ENCODE measurements around the gene FADS2.

Gene FADS2

DNA sequence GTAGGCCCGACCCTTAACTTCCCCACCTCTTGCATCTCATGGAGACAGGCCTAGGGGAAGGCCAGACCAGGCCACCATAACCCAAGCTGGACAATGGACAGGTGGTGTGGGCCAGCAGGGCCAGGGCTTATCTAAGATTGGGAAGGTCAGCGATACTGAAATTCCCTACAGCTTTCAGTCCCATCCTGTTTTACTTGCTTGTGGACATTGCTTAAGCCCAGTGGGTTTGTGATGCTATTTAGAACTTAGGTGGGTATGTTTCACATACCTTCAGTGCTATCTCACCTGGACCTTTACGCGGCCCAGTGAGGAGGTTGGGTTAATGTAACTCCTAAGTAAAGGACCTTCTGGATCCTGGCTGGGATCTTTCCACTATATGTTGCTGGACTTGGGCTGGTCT lies 1.7 kb downstream of the FADS2 start:
- no peak overlapping the region for H3K27ac Mint-ChIP-seq
- ATAC-seq: no peak
- peaks cover 18% of the 10 kb centered on the region for H3K36me3 Mint-ChIP-seq
- H3K4me1 Mint-ChIP-seq: peaks cover 60% of the 10 kb centered on the region
- H3K27me3 Mint-ChIP-seq: peaks cover 47% of the 10 kb centered on the region
- no peaks in the 10 kb centered on the region for H3K9me3 Mint-ChIP-seq
- no peak overlapping the region for H3K4me3 Mint-ChIP-seq

DNA sequence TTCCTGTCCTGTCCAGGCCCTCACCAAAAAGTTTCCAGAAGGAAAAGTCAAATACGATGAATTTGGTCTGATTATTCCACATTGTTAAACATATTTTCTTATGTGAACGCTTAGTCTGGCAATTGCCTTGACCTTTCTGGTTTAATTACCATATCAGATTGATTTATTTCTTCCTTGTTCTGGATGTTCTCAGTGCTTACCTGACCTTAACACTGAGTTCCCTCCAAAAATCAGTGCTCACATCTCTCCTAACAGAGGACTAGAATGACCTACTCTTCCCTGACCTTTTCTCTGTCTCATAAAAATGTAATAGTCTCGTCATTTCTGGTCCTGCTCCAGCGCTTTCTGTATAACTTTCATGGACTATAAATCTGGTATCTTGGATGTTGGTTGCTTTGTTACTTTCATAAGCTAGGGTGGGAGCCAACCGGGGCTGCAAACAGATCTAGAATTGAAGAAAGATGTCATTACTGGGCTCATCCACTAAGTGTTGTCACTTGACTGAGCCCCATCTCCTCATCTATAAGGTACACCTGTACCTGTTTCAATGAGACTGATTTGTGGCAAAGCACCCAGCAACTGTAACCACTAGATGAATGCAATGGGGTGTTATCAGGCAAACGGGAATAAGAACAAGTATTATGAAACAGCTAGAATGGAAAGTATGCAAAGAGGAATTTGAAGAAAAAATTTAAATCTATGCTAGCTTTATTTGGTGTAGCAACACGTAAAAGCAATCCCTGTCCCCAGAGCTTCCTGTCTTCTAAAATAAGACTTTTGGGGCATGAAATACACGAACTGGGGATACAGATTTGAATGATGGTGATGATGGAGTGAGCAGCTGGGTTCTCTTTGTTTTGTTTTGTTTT lies 2.4 kb downstream of the FADS2 start:
- H3K36me3 Mint-ChIP-seq: peaks cover 18% of the 10 kb centered on the region
- H3K4me3 Mint-ChIP-seq: peak overlapping the region; percentile 18
- no peak overlapping the region for H3K27ac Mint-ChIP-seq
- no peaks in the 10 kb centered on the region for H3K9me3 Mint-ChIP-seq
- ATAC-seq: no peak
- peaks cover 47% of the 10 kb centered on the region for H3K27me3 Mint-ChIP-seq
- H3K4me1 Mint-ChIP-seq: peaks cover 64% of the 10 kb centered on the region

DNA sequence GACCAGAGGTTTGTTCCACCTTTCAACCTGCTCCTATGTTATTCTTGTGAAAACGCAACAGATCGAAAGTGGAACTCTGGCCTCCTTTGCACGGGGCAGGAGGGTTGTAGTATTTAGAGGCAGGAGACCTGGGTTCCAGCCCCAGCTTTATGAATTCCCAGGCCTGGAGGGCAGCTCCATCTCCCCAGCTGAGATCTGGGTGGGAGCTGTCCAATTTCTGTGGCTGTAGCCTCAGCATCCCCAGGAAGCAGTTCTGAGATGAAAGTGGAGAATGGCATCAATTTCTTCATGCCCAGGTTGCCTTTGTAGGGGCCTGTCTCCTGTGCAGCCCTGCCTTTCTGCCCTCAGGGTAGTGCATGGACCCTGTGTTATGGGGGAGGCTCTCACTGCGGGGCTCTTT lies 4.1 kb downstream of the FADS2 start:
- ATAC-seq: no peak
- H3K9me3 Mint-ChIP-seq: no peaks in the 10 kb centered on the region
- no peak overlapping the region for H3K4me3 Mint-ChIP-seq
- peaks cover 18% of the 10 kb centered on the region for H3K36me3 Mint-ChIP-seq
- peaks cover 33% of the 10 kb centered on the region for H3K27me3 Mint-ChIP-seq
- H3K4me1 Mint-ChIP-seq: peaks cover 55% of the 10 kb centered on the region
- no peak overlapping the region for H3K27ac Mint-ChIP-seq

DNA sequence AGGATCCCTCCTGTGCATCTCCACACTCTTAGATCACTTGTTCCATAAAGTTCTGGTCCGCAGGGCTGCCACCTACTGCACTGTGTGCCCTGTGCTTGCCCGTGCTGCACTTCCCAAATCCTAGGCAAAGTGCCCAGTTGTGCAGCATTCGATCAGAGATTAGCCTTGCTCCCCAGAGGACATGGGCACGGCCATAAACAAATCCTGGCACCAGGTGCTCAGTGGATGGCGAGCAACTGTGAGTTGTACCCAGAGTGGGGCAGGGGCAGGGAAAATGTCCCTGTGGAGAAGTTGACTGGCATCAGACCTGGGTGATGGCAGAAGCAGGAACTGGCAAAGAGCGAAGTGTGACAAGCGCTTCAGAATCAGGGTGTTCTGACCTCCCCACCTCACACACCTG lies 4.7 kb downstream of the FADS2 start:
- ATAC-seq: no peak
- Mint-ChIP-seq H3K4me3 (no peak overlapping the region), H3K4me1 (peaks cover 53% of the 10 kb centered on the region), H3K27ac (peak overlapping the region; percentile 64), H3K36me3 (peaks cover 18% of the 10 kb centered on the region), H3K9me3 (no peaks in the 10 kb centered on the region), H3K27me3 (peaks cover 30% of the 10 kb centered on the region)

DNA sequence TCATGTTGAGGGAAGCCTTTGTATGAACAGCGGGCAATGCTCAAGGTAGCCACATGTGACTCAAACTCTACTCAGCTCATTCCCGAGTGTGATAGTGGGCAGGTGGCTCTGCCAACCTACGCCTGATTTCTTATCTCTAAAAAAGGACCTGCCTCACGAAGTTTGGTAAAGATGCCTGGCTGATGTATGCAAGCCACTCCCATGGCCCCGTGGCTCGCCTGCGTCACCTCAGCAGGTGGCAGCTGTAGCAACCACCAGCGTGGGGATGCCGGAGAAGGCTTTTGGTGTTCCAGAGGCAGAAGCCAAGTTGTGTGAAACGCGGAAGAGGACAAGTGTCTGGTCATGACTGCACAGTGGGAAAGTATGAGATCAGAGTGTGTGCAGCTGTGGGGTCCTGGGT lies 5.4 kb downstream of the FADS2 start:
- no peak overlapping the region for H3K4me3 Mint-ChIP-seq
- H3K4me1 Mint-ChIP-seq: peaks cover 46% of the 10 kb centered on the region
- ATAC-seq: no peak
- H3K27me3 Mint-ChIP-seq: peaks cover 26% of the 10 kb centered on the region
- peak overlapping the region; percentile 64 for H3K27ac Mint-ChIP-seq
- peaks cover 19% of the 10 kb centered on the region for H3K36me3 Mint-ChIP-seq
- H3K9me3 Mint-ChIP-seq: no peaks in the 10 kb centered on the region

DNA sequence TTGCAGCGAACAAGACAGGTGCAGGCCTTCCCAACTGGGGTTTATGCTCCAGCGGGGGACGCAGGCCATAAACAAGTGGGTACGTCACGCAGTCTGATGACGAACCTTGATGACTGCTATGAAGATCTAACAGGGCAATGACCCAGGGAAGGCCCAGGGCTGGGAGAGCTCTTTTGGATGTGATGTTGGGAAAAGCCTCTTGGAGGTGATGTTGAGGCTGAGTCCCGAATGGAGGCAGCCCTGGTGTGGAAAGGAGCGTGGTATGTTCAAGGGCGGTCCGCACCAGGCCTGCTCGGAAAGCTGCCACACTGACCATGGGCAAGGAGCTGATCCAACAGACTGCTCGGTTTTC lies 5.8 kb downstream of the FADS2 start:
- Mint-ChIP-seq H3K36me3 (peaks cover 24% of the 10 kb centered on the region), H3K27ac (peak overlapping the region; percentile 64), H3K27me3 (peaks cover 26% of the 10 kb centered on the region), H3K9me3 (no peaks in the 10 kb centered on the region), H3K4me1 (peaks cover 42% of the 10 kb centered on the region), H3K4me3 (no peak overlapping the region)
- no peak for ATAC-seq

DNA sequence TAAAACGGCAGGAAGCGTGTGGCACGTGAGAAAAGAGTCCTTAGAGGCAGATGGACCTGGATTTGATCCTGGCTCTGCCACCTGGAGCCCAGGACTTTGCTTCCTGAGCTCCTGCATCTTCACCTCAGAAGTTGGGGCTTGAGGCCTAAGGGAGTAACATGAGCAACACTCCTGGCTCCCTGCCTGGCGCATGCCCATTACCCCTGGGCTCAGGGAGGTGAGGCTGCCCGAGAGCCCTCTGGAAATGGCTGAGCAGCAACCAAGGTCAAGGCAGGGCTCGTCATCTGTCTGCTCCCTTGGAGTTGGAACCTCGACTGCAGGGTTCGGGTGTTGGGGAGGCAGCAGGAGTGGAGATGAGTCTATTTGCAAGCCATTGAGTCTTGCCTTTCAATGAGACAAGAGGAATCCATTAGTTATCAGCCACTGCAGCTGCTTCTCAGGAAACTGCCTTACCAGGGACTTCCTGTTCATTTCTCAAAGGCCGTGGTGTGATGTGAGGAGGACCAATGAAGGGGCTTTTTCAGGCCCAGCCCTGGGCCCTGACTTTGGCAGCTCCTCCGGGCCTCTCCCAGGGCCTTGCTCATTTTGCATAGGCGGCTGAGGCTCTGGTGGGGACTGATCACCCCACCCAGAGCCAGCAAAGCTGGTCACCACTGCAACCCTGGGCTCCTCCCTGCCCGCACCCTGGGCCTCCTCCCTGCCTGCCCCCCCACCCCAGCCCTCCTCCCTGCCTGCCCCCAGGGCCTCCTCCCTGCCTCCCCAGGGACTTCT lies 6.4 kb downstream of the FADS2 start:
- H3K9me3 Mint-ChIP-seq: no peaks in the 10 kb centered on the region
- H3K36me3 Mint-ChIP-seq: peaks cover 29% of the 10 kb centered on the region
- H3K4me1 Mint-ChIP-seq: peaks cover 38% of the 10 kb centered on the region
- peak overlapping the region; percentile 64 for H3K27ac Mint-ChIP-seq
- H3K4me3 Mint-ChIP-seq: peak overlapping the region; percentile 25
- ATAC-seq: peak; percentile 93
- H3K27me3 Mint-ChIP-seq: peaks cover 26% of the 10 kb centered on the region

DNA sequence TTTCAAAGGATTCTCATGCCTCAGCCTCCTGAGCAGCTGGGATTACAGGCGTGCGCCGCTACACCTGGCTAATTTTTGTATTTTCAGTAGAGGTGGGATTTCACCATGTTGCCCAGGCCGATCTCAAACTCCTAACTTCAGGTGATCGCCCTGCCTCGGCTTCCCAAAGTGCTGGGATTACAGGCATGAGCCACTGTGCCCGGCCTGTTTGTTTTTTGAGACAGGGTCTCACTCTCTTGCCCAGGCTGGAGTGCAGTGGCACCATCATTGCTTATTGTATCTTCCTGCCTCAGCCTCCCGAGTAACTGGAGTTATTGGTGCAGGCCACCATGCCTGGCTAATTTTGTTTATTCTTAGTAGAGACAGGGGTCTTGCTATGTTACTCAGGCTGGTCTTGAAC lies 8.1 kb downstream of the FADS2 start:
- no peak for ATAC-seq
- peaks cover 25% of the 10 kb centered on the region for H3K4me1 Mint-ChIP-seq
- no peaks in the 10 kb centered on the region for H3K9me3 Mint-ChIP-seq
- H3K27me3 Mint-ChIP-seq: peaks cover 11% of the 10 kb centered on the region
- no peak overlapping the region for H3K4me3 Mint-ChIP-seq
- no peak overlapping the region for H3K27ac Mint-ChIP-seq
- H3K36me3 Mint-ChIP-seq: peaks cover 42% of the 10 kb centered on the region

DNA sequence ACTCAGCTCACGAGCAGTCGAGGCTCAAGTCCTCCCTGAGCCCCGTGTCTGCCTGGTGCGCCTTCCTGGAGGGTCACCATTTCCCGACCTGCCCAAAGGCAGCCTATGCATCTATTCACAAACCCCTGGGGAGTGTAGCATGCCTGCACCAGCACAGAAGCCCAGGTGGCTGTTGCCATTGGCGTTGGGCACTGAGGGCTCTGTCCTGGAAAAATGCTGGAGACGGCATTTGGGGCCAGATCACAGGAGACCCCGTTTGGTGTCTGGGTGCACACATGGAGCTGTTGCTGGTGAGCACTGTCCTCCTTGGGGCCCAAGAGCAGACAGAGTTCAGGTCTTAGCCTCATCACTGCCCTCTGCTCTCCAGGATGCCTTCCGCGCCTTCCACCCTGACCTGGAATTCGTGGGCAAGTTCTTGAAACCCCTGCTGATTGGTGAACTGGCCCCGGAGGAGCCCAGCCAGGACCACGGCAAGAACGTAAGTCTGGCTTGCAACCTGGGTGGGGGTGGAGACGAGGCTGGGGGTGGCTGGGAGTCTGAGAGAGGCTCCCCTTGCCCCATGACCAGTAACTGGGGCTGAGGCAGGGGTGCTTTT lies 9.4 kb downstream of the FADS2 start:
- no peak for ATAC-seq
- H3K36me3 Mint-ChIP-seq: peaks cover 48% of the 10 kb centered on the region
- peaks cover 23% of the 10 kb centered on the region for H3K4me1 Mint-ChIP-seq
- peaks cover 11% of the 10 kb centered on the region for H3K27me3 Mint-ChIP-seq
- no peak overlapping the region for H3K27ac Mint-ChIP-seq
- no peak overlapping the region for H3K4me3 Mint-ChIP-seq
- H3K9me3 Mint-ChIP-seq: no peaks in the 10 kb centered on the region

DNA sequence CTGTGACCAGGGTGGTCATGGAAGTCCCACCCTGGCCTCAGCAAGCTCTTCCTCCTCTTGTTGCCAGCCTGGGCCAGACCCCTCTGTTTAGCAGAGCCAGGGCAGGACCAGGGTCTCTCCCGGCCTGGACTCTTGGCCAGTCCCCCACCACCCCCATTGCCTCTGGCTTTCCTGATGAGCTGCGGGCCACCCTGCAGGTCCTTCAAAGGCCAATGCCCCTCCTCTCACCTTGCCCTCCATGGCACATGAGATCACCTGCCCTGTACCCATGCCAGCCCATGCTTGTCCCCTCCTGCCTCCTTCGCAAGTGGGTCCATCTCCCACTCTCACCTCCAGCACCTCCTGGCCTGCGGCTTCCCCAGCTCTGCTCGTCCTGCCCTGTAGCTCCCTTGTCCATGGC lies 10.4 kb downstream of the FADS2 start:
- H3K27ac Mint-ChIP-seq: no peak overlapping the region
- no peak overlapping the region for H3K4me3 Mint-ChIP-seq
- peaks cover 38% of the 10 kb centered on the region for H3K36me3 Mint-ChIP-seq
- ATAC-seq: no peak
- peaks cover 16% of the 10 kb centered on the region for H3K4me1 Mint-ChIP-seq
- no peaks in the 10 kb centered on the region for H3K9me3 Mint-ChIP-seq
- H3K27me3 Mint-ChIP-seq: peaks cover 11% of the 10 kb centered on the region

DNA sequence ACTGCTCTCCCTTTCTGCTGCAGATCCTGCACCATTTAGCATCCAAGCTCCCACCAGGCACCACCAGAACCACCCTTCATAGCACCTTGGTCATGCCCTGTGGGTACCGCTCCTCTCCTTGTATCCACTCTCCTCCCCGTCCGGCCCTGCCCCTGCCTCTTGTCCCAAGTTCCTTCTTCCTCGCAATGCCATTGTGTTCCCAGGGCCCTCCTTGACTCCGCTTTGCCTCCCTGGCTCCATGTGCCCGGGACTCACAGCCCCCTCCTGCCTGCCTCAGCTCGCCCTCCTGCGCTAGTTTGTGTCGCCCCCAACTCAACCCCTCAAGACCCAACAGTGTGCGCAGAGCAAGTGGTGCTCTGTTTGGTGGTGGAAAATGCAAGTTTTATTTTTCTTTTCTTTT lies 10.8 kb downstream of the FADS2 start:
- H3K27me3 Mint-ChIP-seq: peaks cover 11% of the 10 kb centered on the region
- H3K36me3 Mint-ChIP-seq: peaks cover 34% of the 10 kb centered on the region
- H3K4me3 Mint-ChIP-seq: no peak overlapping the region
- H3K9me3 Mint-ChIP-seq: no peaks in the 10 kb centered on the region
- H3K4me1 Mint-ChIP-seq: peaks cover 12% of the 10 kb centered on the region
- H3K27ac Mint-ChIP-seq: no peak overlapping the region
- ATAC-seq: no peak

DNA sequence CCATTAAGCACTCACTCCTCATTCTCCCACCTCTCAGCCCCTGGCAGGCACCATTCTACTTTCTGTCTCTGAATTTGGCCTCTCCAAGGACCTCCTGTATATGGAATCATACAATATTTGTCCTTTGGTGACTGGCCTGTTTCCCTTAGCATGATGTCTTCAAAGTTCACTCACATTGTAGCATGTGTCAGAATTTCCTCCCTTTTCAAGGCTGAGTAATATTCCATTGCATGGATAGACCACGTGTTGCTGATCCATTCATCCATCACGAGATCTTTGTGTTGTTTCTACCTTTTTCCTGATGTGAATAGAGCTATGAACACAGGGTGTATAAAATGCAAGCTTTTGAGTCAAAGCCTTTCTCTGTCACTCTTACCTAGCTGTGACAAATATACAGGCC lies 11.6 kb downstream of the FADS2 start:
- Mint-ChIP-seq H3K27ac (no peak overlapping the region), H3K4me3 (no peak overlapping the region), H3K4me1 (peaks cover 5% of the 10 kb centered on the region), H3K27me3 (peaks cover 11% of the 10 kb centered on the region), H3K9me3 (no peaks in the 10 kb centered on the region), H3K36me3 (peaks cover 31% of the 10 kb centered on the region)
- ATAC-seq: no peak

DNA sequence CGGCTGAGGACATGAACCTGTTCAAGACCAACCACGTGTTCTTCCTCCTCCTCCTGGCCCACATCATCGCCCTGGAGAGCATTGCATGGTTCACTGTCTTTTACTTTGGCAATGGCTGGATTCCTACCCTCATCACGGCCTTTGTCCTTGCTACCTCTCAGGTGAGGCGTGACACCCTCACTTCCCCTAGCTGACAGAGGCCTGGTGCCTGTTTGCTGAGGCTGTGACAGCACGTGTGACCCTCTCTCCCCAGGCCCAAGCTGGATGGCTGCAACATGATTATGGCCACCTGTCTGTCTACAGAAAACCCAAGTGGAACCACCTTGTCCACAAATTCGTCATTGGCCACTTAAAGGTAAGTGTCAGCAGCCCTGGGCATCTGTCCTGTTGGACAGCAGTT lies 12.3 kb downstream of the FADS2 start:
- ATAC-seq: no peak
- H3K4me3 Mint-ChIP-seq: no peak overlapping the region
- H3K9me3 Mint-ChIP-seq: no peaks in the 10 kb centered on the region
- H3K36me3 Mint-ChIP-seq: peaks cover 37% of the 10 kb centered on the region
- H3K27me3 Mint-ChIP-seq: peaks cover 17% of the 10 kb centered on the region
- no peaks in the 10 kb centered on the region for H3K4me1 Mint-ChIP-seq
- H3K27ac Mint-ChIP-seq: no peak overlapping the region

DNA sequence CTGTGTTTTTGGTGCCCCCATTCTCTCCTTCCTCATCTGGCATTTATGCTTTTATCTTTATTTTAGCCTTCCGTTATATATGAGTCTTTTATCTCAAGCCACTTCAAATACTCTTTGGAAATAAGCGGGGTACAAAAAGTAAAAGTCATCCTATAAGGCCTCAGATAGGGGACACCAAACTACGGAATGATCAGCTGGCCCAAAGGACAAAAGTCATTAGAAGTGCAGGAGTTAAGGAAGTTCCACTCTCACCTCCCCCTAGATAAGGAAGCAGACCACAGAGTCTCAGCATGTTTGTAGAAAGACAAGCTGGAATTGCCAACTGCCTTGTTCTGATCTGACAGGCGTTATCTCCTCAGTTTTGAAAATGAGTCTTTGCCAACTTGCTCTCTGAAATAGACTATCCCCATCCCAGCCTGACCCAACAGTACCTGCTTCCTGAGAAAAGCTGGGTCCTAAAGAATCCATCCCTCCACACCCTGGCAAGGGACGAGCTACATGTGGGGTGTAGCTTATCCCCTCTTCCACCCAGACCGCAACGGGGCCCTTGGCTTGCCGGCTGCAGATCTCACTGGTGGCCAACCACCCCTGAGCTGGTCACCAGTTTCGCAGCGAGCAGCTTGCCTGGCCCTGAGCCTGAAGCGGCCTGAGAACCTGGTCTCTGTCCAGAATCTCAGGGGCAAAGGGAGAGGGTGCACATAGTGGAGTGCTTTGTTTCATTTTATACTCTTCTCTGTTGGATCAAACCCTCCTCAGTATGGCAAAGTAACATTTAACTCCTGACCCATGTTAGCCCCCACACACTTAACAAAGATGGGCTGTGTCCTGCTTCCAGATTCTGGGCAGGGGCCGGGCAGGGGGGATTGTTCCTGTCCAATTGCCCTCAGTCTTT lies 13.8 kb downstream of the FADS2 start:
- H3K4me1 Mint-ChIP-seq: no peaks in the 10 kb centered on the region
- no peaks in the 10 kb centered on the region for H3K9me3 Mint-ChIP-seq
- peaks cover 48% of the 10 kb centered on the region for H3K36me3 Mint-ChIP-seq
- no peak for ATAC-seq
- H3K27ac Mint-ChIP-seq: no peak overlapping the region
- no peak overlapping the region for H3K4me3 Mint-ChIP-seq
- H3K27me3 Mint-ChIP-seq: peaks cover 19% of the 10 kb centered on the region

DNA sequence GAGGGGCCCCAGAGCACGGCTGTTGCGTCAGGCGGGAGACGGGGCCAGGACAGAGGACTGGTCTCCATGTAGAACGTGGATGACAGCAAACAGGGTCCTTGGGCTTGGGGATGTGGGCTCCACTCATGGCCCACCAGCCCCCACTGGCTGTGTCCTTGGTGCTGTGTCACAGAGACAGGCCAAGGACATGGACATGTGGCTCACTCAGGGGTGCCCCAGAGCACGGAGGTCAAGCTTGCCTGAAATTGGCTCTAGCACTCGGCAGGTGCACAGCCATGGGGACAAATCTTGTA lies 14.4 kb downstream of the FADS2 start:
- no peak for ATAC-seq
- Mint-ChIP-seq H3K4me3 (no peak overlapping the region), H3K4me1 (no peaks in the 10 kb centered on the region), H3K27ac (no peak overlapping the region), H3K27me3 (peaks cover 19% of the 10 kb centered on the region), H3K36me3 (peaks cover 53% of the 10 kb centered on the region), H3K9me3 (no peaks in the 10 kb centered on the region)

Data from stimulated activated memory B cell treated with anti-CD40 and anti-IgM and Interleukin-4, amounts not matched to agents 10 μg/mL and 1 μg/mL and 100 μg/mL, for 72 hours (primary cell).